AG09309 (cell line): ENCODE results near the gene FOS.

ENCODE experiments used
- DNase-seq: peaks from one replicate; pipeline ENCODE4 v3.0.0-alpha.2; 2010; ENCODE audit warnings: low read depth
- H3K4me3 ChIP-seq: 2 replicates; pipeline ENCODE4 v1.5.1; 2011; ENCODE audit warnings: mild to moderate bottlenecking, low read depth, low read length, moderate library complexity; ENCODE audit not compliant: control insufficient read depth
- TF ChIP-seq, protein P1 (sequence below): IDR thresholded peaks from 2 replicates; pipeline ENCODE4 v1.5.1; 2011; ENCODE audit warnings: mild to moderate bottlenecking, low read depth, low read length, inconsistent platforms; ENCODE audit not compliant: insufficient read depth, control insufficient read depth; ENCODE audit errors: missing control alignments

FOS gene

DNA sequence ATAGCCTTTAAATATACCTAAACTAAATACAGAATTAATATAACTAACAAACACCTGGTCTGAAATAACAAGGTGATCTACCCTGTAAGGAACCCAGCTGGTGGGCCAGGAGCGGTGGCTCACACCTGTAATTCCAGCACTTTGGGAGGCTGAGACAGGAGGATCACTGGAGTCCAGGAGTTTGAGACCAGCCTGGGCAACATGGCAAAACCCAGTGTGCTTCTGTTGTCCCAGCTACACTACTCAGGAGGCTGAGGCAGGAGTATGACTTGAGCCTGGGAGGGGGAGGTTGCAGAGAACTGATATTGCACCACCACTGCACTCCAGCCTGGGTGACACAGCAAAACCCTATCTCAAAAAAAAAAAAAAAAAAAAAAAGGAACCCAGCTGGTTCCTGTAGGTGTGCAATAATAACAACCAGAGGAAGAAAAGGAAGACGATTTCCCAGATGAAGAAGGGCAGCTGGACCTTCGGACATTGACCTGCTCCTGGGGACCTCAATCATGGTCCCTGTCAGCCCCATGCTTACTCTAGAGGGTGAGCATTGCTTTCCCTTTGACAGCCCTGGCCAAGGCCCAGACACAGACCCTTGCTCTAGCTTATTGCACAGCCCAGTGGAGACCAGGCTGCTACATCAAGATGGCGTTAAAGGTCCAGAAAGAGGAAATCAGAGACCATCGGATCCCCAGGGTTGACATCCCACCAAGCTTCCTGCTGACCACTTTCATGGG is 5.4 kb downstream of the FOS start:
- no peak for DNase-seq

GRCh38 chr14:75285331-75285730 is 6.7 kb downstream of the FOS start:
- H3K4me3 ChIP-seq = no peak overlapping the region

More for the DNA sequence above, 5.4 kb downstream of the FOS start:
- H3K4me3 ChIP-seq = no peak overlapping the region
- TF ChIP-seq, protein P1, sequence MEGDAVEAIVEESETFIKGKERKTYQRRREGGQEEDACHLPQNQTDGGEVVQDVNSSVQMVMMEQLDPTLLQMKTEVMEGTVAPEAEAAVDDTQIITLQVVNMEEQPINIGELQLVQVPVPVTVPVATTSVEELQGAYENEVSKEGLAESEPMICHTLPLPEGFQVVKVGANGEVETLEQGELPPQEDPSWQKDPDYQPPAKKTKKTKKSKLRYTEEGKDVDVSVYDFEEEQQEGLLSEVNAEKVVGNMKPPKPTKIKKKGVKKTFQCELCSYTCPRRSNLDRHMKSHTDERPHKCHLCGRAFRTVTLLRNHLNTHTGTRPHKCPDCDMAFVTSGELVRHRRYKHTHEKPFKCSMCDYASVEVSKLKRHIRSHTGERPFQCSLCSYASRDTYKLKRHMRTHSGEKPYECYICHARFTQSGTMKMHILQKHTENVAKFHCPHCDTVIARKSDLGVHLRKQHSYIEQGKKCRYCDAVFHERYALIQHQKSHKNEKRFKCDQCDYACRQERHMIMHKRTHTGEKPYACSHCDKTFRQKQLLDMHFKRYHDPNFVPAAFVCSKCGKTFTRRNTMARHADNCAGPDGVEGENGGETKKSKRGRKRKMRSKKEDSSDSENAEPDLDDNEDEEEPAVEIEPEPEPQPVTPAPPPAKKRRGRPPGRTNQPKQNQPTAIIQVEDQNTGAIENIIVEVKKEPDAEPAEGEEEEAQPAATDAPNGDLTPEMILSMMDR = no peak

DNA sequence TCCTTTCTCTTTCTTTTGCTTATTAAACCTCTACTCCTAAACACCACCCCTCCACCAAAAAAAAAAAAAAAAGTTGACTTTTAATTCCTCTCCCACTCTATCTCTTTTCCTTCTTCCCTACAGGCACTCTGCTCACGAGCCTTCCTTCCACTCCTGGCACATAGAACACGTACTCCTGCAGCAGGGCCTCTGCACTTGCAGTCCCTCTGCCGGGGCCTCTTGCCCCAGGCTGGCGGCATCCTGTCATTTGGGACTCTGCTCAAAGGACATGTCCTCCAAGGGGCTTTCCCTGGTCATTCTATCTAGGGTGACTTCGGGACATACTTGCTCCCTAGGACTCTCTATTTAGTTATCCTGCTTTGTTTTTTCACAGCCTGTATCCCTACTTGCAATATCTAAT is 7.7 kb downstream of the FOS start:
- H3K4me3 ChIP-seq = no peak overlapping the region
- DNase-seq = no peak
- TF ChIP-seq, protein P1 = no peak

More at GRCh38 chr14:75285331-75285730, 6.7 kb downstream of the FOS start:
- no peak for DNase-seq
- TF ChIP-seq, protein P1 = no peak

DNA sequence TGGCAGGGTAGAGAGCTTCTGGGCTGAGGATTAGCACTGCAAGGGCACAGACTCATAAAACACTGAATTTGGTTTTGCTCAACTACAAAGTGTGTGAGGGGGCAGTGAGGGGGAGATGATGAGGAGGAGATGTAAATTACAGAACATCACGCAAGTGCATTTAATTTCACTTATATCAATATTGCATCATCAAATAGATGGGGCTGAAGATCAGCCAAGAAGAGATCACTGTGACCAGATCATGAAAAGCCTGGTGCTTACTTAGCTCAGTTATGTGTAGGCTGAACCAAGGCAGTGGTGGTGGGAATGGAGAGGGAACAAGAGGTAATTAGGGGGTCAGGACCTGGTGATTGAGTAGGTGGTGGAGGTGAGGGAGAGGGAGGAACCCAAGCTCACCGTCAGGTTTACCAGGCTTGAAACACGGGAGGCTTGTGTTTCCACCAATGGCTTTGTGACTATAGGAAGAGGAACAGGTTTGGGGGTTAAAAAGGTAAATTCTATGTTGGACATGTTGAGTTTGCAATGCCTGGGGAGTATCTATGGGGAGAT is 11.3 kb downstream of the FOS start:
- TF ChIP-seq, protein P1 = no peak
- no peak overlapping the region for H3K4me3 ChIP-seq
- no peak for DNase-seq

- DNase-seq = no peak
- no peak overlapping the region for H3K4me3 ChIP-seq
- TF ChIP-seq, protein P1 = no peak
Observed at GRCh38 chr14:75290851-75291250, 12.2 kb downstream of the FOS start.

GRCh38 chr14:75291331-75291730 is 12.7 kb downstream of the FOS start:
- H3K4me3 ChIP-seq = no peak overlapping the region
- DNase-seq = no peak
- TF ChIP-seq, protein P1 = no peak
